NCI-H187 (cell line): ENCODE data around the gene NKX2-2.

ENCODE experiments used
- DNase-seq, 2 experiments: peaks; one replicate each; lab custom pipeline; 2025; lab: John Stamatoyannopoulos, UW

NKX2-2 gene

DNA sequence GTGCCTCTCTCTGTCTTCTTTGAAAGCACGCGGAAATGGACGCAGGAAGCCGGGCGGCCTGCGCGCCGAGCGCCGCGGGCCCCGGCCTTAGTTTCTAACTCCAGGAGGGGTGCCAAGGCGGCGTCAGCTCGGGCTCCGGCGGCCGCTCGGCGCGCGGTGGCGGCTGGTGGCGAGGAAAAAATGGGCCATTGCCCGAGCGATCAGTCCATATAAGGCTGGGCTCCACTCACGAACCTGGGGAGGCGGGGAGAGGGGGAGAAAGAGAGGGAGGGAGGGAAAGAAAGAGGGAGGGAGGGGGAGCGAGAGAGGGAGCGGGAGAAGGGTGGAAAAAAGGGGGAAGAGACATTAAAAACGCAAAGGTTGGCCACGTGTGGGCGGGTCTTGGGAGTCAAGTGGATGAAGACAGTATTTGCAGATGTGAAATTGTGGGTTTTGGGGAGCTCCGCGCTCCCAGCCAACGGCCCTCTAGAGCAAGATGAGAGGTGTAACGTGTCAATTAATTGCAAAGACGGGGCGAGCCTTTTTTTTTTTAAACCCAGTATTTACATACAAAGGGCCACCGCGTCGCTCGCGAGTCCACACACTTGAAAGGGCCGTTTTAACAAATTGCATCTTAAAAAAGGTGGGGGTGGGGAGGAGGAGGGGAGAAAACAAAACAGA lies at the start of gene NKX2-2:
TSS of gene NKX2-2 (minus strand) at position 184 of the 660 bp plus-strand sequence. CDS start 395 bp downstream, outside the sequence.
- DNase-seq, result no peak

DNA sequence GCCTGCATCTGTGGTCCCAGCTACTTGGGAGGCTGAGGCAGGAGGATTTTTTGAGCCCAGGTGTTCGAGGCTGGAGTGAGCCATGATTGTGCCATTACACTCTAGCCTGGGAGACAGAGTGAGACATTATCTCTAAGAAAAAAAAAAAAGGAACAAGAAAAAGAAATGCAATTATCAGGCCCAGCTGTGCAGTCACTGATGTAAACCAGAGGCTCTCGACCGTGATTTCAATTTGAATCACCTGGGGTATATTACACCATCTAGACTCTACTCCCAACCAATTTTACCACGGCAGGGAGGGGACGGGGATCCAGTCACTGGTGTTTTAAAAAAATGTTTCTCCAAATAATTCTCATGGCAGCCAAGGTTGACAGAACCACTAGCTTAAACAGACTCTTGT lies 48.8 kb upstream of the NKX2-2 start:
- DNase-seq, result no peak

- DNase-seq, result no peak
Observed at GRCh38 chr20:21559305-21559704, 45.4 kb upstream of the NKX2-2 start.

GRCh38 chr20:21557241-21558020 lies 43.6 kb upstream of the NKX2-2 start:
- no peak for DNase-seq

- DNase-seq, result no peak
Observed at GRCh38 chr20:21556398-21556797, 42.5 kb upstream of the NKX2-2 start.

DNA sequence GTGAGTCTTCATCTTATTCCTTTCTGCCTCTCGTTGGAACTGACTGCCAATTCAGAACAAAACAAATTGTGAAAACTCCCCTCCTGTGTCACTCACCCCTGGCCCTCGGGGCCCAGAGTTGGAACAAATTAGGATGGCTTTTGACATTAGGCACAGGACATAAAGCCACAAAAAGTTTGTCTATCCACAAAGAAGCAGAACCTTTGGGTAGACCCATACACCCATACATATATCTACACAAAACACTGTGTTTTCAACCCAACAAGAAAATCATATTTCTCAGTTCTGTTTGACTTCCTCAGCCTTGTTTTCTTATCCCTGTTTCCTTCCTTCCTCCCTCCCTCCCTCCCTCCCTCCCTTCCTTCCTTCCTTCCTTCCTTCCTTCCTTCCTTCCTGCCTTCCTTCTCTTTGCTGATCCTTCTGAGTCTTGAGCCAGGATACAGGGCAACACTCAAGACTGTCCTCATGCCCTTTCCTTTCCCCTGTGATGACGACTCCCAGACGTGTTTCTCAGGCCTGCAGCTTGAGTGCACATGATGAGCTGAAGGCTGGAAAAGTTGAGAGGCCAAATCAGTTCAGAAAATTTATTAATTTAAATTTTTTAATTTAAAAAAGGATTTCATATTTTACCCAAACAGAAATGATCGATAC lies 41.7 kb upstream of the NKX2-2 start:
- no peak for DNase-seq

DNA sequence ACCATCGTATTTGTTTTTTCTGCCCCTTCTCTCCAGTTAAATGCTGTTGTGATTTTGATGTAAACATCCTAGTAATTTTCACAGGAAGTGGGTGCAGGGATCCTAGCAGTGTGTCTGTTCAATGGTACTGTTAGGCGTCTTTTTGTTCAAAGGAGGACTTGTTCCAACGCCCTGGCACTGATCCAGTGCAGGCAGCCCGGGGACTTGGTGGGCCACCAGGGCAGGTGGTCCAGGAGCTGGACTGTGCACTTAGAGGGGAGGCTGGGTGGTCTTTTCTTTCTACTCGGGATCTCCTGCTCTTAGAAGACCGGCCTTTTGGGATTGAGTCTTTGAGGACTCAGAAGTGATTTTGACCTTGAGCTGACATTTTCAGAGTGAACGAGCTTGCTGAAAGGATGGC lies 41.1 kb upstream of the NKX2-2 start:
- no peak for DNase-seq

GRCh38 chr20:21554376-21554890 lies 40.6 kb upstream of the NKX2-2 start:
- DNase-seq, result no peak

- no peak for DNase-seq
Observed at GRCh38 chr20:21550587-21550986, 36.7 kb upstream of the NKX2-2 start.

GRCh38 chr20:21548390-21549035 lies 34.6 kb upstream of the NKX2-2 start:
- DNase-seq, result no peak

DNA sequence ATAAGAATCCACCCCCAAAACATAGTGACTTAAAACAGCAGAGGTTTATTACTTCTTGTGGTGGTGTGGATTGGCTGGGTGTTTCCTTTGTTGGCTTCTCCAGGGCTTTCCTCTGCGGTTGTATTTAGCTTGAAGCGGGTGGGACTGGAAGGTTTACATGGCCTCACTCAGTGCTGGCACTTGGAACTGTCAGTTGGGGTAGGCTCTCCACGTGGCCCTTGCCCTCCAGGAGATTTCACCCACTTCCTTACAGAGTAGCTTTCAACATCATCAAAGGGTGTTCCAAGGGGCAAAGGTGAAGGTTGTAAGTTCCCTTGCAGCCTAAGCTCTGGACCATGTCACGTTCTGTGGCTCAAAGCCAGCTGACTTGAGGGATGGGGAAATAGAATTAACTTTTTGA lies 32.5 kb upstream of the NKX2-2 start:
- DNase-seq, result no peak

GRCh38 chr20:21539512-21539911 lies 25.6 kb upstream of the NKX2-2 start:
- no peak for DNase-seq

- no peak for DNase-seq
Observed at GRCh38 chr20:21534886-21535285, 21.0 kb upstream of the NKX2-2 start.

GRCh38 chr20:21534453-21534852 lies 20.6 kb upstream of the NKX2-2 start:
- peak; percentile 17 to 24 for DNase-seq

- DNase-seq, result no peak
Observed at GRCh38 chr20:21529863-21530262, 16.0 kb upstream of the NKX2-2 start.

DNA sequence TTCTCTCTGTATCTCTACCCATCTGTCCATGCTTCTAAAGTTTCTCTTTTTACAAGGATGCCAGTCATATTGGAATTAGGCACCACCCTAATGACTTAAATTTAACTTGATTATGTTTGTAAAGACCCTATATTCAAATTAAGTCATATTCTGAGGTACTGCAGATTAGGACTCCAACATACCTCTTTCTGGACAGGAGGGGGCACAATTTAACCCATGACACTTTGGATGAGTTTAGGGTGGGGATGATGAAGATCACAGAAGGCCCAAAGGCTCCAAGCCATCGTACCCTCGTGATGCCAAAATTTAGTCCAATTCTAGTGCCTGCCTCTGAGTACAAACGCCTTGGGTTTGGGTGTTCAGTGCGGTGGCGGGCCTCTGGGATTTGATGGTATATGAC lies 15.0 kb upstream of the NKX2-2 start:
- no peak for DNase-seq

- no peak for DNase-seq
Observed at GRCh38 chr20:21527908-21528307, 14.0 kb upstream of the NKX2-2 start.

DNA sequence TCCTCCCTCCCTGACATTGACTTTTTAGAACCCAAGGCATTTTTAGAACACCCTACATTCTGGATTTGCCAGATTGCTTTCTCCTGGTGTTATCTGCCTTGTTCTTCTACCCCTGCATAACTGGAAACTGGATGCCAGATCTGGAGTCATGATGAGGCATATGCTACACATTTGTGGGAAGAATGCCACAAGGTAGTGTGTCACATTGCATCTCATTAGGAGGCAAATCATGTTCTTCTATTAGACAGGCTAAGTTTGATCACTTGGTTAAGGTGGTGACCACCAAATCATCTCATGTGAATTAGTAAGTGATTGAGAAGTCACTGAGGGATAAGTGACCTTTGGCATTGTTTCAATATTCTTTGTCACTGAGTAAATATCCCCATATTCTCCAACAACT lies 12.9 kb upstream of the NKX2-2 start:
- DNase-seq, result no peak

DNA sequence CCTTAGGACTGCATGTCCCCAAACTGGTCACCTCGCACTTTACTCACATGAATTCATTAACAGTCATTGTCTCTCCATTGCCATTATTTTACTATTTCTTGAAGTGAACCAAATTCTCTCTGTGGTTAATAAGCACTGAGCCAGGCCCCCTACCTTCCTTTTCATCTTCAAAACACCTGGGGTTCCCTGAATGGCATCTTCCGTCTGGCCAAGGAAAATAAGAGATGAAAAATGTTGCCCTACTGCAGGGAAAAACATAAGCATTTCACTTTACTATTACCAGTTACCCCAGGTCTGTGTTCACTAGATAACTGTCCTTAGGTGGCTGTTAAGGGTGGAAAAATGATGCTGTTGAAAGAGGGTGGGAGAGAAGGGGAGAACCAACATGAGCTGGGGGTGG lies 10.0 kb upstream of the NKX2-2 start:
- no peak for DNase-seq

DNA sequence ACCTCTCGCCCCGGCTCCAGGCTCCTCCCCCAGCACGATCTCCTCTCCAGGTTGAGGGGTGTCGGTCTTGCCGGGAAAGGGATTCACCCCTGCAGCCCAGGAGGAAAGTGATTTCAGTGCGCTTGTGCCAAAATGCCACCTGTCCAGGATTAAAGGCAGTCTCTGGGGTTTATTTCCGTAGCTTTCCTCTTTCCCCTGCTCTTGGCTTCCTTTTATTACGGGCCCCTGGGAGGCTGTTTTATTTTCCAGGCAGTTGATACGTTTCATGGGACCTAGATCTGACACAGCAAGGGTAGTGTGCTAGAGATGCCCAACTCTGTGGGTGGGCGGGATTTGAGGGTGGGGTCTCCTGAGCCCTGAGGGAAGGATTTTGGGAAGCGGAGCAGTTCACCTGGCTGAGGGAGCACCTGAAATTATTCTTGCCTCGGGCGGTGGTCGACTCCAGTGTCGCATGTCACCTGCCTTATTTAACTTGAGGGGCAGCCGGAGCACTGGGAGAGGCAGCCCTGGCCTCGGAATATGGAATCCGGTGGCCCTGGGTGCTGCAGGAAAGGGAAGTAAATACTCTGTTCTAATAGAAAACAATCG lies 9.5 kb upstream of the NKX2-2 start:
- DNase-seq, result no peak

- no peak for DNase-seq
Observed at GRCh38 chr20:21522481-21523280, 8.8 kb upstream of the NKX2-2 start.
